ENCODE results near the gene CPS1. TPM values are rescaled to one million over a fixed set of nuclear protein-coding genes. Genes with fewer than 3 reads are reported as not detected.

The CPS1 gene
- total RNA-seq, 1 experiment from 2014 or later = 14.2 TPM

DNA sequence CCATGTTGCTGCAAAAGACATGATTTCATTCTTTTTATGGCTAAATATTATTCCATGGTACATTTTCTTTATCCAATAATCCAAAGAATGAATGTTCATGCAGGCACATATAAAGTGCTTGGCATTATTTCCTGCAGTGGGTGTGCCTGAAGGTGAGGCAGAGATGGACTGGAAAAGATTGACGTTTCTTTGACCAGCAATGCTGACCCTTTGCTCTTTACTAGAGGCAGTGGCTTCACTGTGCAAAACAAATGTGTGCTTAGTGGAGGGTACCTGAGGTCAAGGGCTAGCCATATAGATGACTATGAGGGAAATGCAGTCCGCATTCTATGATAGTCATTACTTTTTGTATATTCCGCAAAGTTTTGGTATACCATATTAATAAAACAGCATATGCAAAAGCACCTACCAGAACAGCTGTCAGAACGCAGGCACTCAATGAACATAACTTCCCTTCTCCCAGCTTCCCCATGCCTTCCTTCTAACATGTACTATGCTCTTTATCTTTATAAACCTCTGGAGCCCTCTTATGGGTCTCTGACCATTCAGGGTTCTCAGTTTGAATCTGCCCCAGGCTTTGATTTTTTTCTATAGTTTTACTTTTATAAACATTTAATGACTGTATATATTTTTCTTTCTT, 32.6 kb upstream of the CPS1 start:
- Histone ChIP-seq H3K9ac (ENCODE audit: extremely low read depth, insufficient read length, low read length) (no peak overlapping the region), H2AK5ac (ENCODE audit: insufficient read length, low read length) (no peak overlapping the region), H4K8ac (replicated peaks; ENCODE audit: insufficient read length, low read depth, low read length) (no peak overlapping the region), H2BK120ac (ENCODE audit: low read depth, low read length, poor library complexity, severe bottlenecking) (no peak overlapping the region), H2AFZ (ENCODE audit: low read length) (no peak overlapping the region), H3K23me2 (ENCODE audit: insufficient read length, low read depth, low read length, poor library complexity, severe bottlenecking) (no peaks in the 10 kb centered on the region), H4K91ac (ENCODE audit: insufficient read length, low read depth, low read length) (no peak overlapping the region), H3K23ac (ENCODE audit: insufficient read length, low read depth, low read length) (no peak overlapping the region), H3K9me3 (ENCODE audit: control insufficient read depth, low read depth, low read length) (no peaks in the 10 kb centered on the region), H3T11ph (ENCODE audit: low read length) (no peak overlapping the region), H2BK12ac (ENCODE audit: insufficient read length, low read depth, low read length) (no peak overlapping the region), H2BK20ac (ENCODE audit: low read depth, low read length, poor library complexity, severe bottlenecking) (no peak overlapping the region), H3K14ac (ENCODE audit: insufficient read depth, low read length) (no peak overlapping the region), H4K20me1 (ENCODE audit: control insufficient read depth, insufficient read depth, insufficient read length) (no peaks in the 10 kb centered on the region), H3K18ac (ENCODE audit: insufficient read length, low read depth, low read length) (no peak overlapping the region), H3K79me1 (ENCODE audit: insufficient read depth, low read depth, low read length, poor library complexity, severe bottlenecking) (no peaks in the 10 kb centered on the region), H3K27ac (ENCODE audit: insufficient read length, low read depth, low read length) (no peak overlapping the region), H4K5ac (ENCODE audit: insufficient read length, low read depth, low read length) (no peak overlapping the region), H3K56ac (ENCODE audit: insufficient read length, low read depth, low read length) (no peak overlapping the region), H2BK5ac (ENCODE audit: insufficient read length, low read length) (no peak overlapping the region), H3K4ac (ENCODE audit: low read depth, low read length) (no peak overlapping the region), H3K79me2 (ENCODE audit: insufficient read depth, low read length) (no peaks in the 10 kb centered on the region), H3K4me2 (ENCODE audit: insufficient read depth, insufficient read length, low read length) (no peak overlapping the region), H2BK15ac (ENCODE audit: low read depth, low read length) (no peak overlapping the region), H3K27me3 (ENCODE audit: insufficient read depth, low read length) (no peaks in the 10 kb centered on the region), H3K4me1 (ENCODE audit: insufficient read depth, low read length) (no peaks in the 10 kb centered on the region)
- Mint-ChIP-seq H3K9me3 (no peaks in the 10 kb centered on the region), H3K27me3 (ENCODE audit: low read depth) (no peaks in the 10 kb centered on the region), H3K4me3 (no peak overlapping the region), H3K27ac (no peak overlapping the region), H3K36me3 (ENCODE audit: insufficient read depth in 1 of 3, low read depth in 3 of 3) (peaks cover 0 to 5% (median 0%) of the 10 kb centered on the region in 3 experiments; a peak in 2 of 7 replicates), H3K4me1 (peaks cover 9 to 19% of the 10 kb centered on the region in 2 experiments)
- WGBS (ENCODE audit: extremely low coverage, insufficient read length, low lambda C conversion rate) = no CpG with 5 or more reads among the region's 4 CpGs
- TF ChIP-seq, protein P1, sequence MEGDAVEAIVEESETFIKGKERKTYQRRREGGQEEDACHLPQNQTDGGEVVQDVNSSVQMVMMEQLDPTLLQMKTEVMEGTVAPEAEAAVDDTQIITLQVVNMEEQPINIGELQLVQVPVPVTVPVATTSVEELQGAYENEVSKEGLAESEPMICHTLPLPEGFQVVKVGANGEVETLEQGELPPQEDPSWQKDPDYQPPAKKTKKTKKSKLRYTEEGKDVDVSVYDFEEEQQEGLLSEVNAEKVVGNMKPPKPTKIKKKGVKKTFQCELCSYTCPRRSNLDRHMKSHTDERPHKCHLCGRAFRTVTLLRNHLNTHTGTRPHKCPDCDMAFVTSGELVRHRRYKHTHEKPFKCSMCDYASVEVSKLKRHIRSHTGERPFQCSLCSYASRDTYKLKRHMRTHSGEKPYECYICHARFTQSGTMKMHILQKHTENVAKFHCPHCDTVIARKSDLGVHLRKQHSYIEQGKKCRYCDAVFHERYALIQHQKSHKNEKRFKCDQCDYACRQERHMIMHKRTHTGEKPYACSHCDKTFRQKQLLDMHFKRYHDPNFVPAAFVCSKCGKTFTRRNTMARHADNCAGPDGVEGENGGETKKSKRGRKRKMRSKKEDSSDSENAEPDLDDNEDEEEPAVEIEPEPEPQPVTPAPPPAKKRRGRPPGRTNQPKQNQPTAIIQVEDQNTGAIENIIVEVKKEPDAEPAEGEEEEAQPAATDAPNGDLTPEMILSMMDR (conservative IDR thresholded peaks at IDR 0.05) = no peak
- DNase-seq = no peak

Measured in H9 (cell line).